K562 (cell line): ENCODE data around the gene ANKRD33.

Source experiments
- E2F4 ChIP-seq: sonication (generic); formaldehyde crosslinking; IDR thresholded peaks from 2 replicates; pipeline ENCODE4 v1.8.0; 2022; ENCODE audit warnings: mild to moderate bottlenecking, low read depth, missing genetic modification reagents
- KDM5B ChIP-seq: fragments of 200-600 bp; sonication (generic); IDR thresholded peaks from 2 replicates; pipeline ENCODE4 v1.6.1; 2012; ENCODE audit warnings: low read depth, mild to moderate bottlenecking, moderate library complexity, low read length, control low read depth, inconsistent platforms; ENCODE audit not compliant: insufficient replicate concordance
- POLR2AphosphoS5 ChIP-seq: IDR thresholded peaks from 2 replicates; pipeline ENCODE4 v1.6.1; 2011; ENCODE audit warnings: mild to moderate bottlenecking, low read depth, low read length, moderate library complexity; ENCODE audit not compliant: control insufficient read depth, insufficient read depth
- POLR2G ChIP-seq: fragments of 200-400 bp; formaldehyde crosslinking; IDR thresholded peaks from 2 replicates; pipeline ENCODE4 v1.6.1; 2017; ENCODE audit warnings: low read depth, mild to moderate bottlenecking, antibody characterized with exemption, low read length, moderate library complexity
- ZFX ChIP-seq: sonication (generic); formaldehyde crosslinking; IDR thresholded peaks from 2 replicates; pipeline ENCODE4 v1.8.0; 2022; ENCODE audit warnings: mild to moderate bottlenecking, missing genetic modification reagents, moderate library complexity
- ZNF274 ChIP-seq: IDR thresholded peaks from 2 replicates; pipeline ENCODE4 v1.6.1; 2011; ENCODE audit warnings: low read depth, mild to moderate bottlenecking, low read length, moderate library complexity, borderline replicate concordance

GRCh38 chr12:51848841-51849735, 38.8 kb upstream of the ANKRD33 start:
- no peak for TF ChIP-seq POLR2AphosphoS5
- TF ChIP-seq ZFX (CRISPR knock-in tag): no peak
- no peak for TF ChIP-seq KDM5B
- no peak for TF ChIP-seq ZNF274
- TF ChIP-seq E2F4 (CRISPR knock-in tag): no peak
- TF ChIP-seq POLR2G: no peak
